GM23248 (cell line): ENCODE results near the gene RPL26. TPM values are rescaled to one million over a fixed set of nuclear protein-coding genes. Genes with fewer than 3 reads are reported as not detected.
"Not testable (repeated sequence)": the region's sequence is repeated elsewhere in the genome, so short reads cannot be mapped to it uniquely, and the experiment has no call there.

Experiments
- DNase-seq: peaks from one replicate; pipeline ENCODE4 v3.0.0-alpha.2; 2015
- H2AFZ ChIP-seq: fragments of 200-600 bp; sonication (generic); 2 replicates; pipeline ENCODE4 v1.6.1; 2016; ENCODE audit warnings: antibody characterized with exemption
- H3F3A ChIP-seq: fragments of 200-600 bp; sonication (generic); 2 replicates; pipeline ENCODE4 v1.6.1; 2016; ENCODE audit warnings: mild to moderate bottlenecking, antibody characterized with exemption, mixed run types; ENCODE audit not compliant: insufficient read depth
- H3K27ac ChIP-seq: fragments of 200-600 bp; sonication (generic); 2 replicates; pipeline ENCODE4 v1.5.1; 2016; ENCODE audit warnings: mild to moderate bottlenecking
- H3K27me3 ChIP-seq: fragments of 200-600 bp; sonication (generic); replicated peaks from 2 replicates; pipeline ENCODE4 v1.6.1; 2016; ENCODE audit warnings: mild to moderate bottlenecking; ENCODE audit not compliant: insufficient read depth
- H3K36me3 ChIP-seq: fragments of 200-600 bp; sonication (generic); 2 replicates; pipeline ENCODE4 v1.6.1; 2016; ENCODE audit warnings: low read depth, mild to moderate bottlenecking
- H3K4me1 ChIP-seq: fragments of 200-600 bp; sonication (generic); 2 replicates; pipeline ENCODE4 v1.6.1; 2016; ENCODE audit warnings: mild to moderate bottlenecking; ENCODE audit not compliant: insufficient read depth
- H3K4me2 ChIP-seq: fragments of 200-600 bp; sonication (generic); one replicate; pipeline ENCODE4 v1.6.1; 2016; ENCODE audit warnings: mild to moderate bottlenecking; ENCODE audit not compliant: unreplicated experiment
- H3K4me3 ChIP-seq: fragments of 200-600 bp; sonication (generic); 2 replicates; pipeline ENCODE4 v1.5.1; 2016; ENCODE audit warnings: mild to moderate bottlenecking
- H3K79me2 ChIP-seq: fragments of 200-600 bp; sonication (generic); 2 replicates; pipeline ENCODE4 v1.6.1; 2016; ENCODE audit warnings: mild to moderate bottlenecking; ENCODE audit not compliant: insufficient read depth
- H3K9ac ChIP-seq: fragments of 200-600 bp; sonication (generic); 2 replicates; pipeline ENCODE4 v1.6.1; 2016; ENCODE audit warnings: mild to moderate bottlenecking
- H3K9me2 ChIP-seq: fragments of 200-600 bp; sonication (generic); 2 replicates; pipeline ENCODE4 v1.6.1; 2016; ENCODE audit warnings: mixed run types, mild to moderate bottlenecking, moderate library complexity; ENCODE audit not compliant: insufficient read depth
- H3K9me3 ChIP-seq: fragments of 200-600 bp; sonication (generic); one replicate; pipeline ENCODE4 v1.6.1; 2017; ENCODE audit warnings: low read depth
- H4K20me1 ChIP-seq: fragments of 200-600 bp; sonication (generic); 2 replicates; pipeline ENCODE4 v1.6.0; 2016; ENCODE audit not compliant: insufficient read depth
- EZH2 ChIP-seq: fragments of 200-600 bp; sonication (generic); IDR thresholded peaks from 2 replicates; pipeline ENCODE4 v1.6.1; 2018; ENCODE audit warnings: antibody characterized with exemption, mild to moderate bottlenecking; ENCODE audit not compliant: insufficient read depth, poor library complexity, severe bottlenecking
- EZH2phosphoT487 ChIP-seq: fragments of 200-600 bp; sonication (generic); IDR thresholded peaks from 2 replicates; pipeline ENCODE4 v1.6.1; 2018; ENCODE audit warnings: antibody characterized with exemption, moderate library complexity, mild to moderate bottlenecking, low read depth; ENCODE audit not compliant: insufficient read depth
- WGBS, 2 experiments: methylation state at CpG; one replicate each; pipeline ENCODE4 v1.1.6; 2015 to 2017; ENCODE audit warnings: low lambda C conversion rate in 2 of 2, low coverage in 1 of 2; ENCODE audit errors: missing lambda C conversion rate in 2 of 2; 5-methylcytosine and 5-hydroxymethylcytosine counted together
- in situ Hi-C: fragments of 300-500 bp; cut with MboI; formaldehyde crosslinking; loops from 2 replicates; pipeline ENCODE4 v1.15.0; 2020
- polyA plus RNA-seq: library from polyadenylated mRNA; unstranded; fragments of >200 nt; fragmentation: Nextera tagmentation; extraction: Ambion mirVana; gene quantifications from 2 replicates; pipeline ENCODE4 v1.2.1, GENCODE V29; 2016
- total RNA-seq: library from RNA; depleted of rRNA; stranded (reverse); fragments of >200 nt; shearing (Covaris generic); gene quantifications from 2 replicates; pipeline ENCODE4 v1.2.3, GENCODE V29; 2014

Gene RPL26
- total and polyA plus RNA-seq, 2 experiments from 2014 or later = 522 to 2,122 TPM

GRCh38 chr17:8397636-8398035 lies 14.6 kb upstream of the RPL26 start, which contains the start of gene RNF222:
Gene RNF222, minus strand, starts transcription at chr17:8397827. Its CDS starts 4,366 bp downstream, at chr17:8393461.
- Histone ChIP-seq H3K4me1 (no peaks in the 10 kb centered on the region), H3K79me2 (no peaks in the 10 kb centered on the region), H3K9ac (no peak within 1 kb of the TSS), H3K27ac (no peak within 1 kb of the TSS), H2AFZ (no peak within 1 kb of the TSS), H4K20me1 (no peaks in the 10 kb centered on the region), H3K36me3 (no peaks in the 10 kb centered on the region), H3K4me3 (no peak within 1 kb of the TSS), H3K9me3 (no peaks in the 10 kb centered on the region), H3K27me3 (peaks cover 13% of the 10 kb centered on the region; the same call in 1 of the 2 replicates), H3K4me2 (no peak within 1 kb of the TSS), H3K9me2 (no peaks in the 10 kb centered on the region), H3F3A (no peaks in the 10 kb centered on the region)
- no peak for TF ChIP-seq EZH2
- no peak for TF ChIP-seq EZH2phosphoT487
- in situ Hi-C loops = no loop called here
- 48 to 50% methylated on average over 13 of the region's 13 CpGs for WGBS, 2 experiments
- DNase-seq = no peak

GRCh38 chr17:8394497-8394896 lies 11.5 kb upstream of the RPL26 start:
- in situ Hi-C loops, H3F3A ChIP-seq, H3K9me3 ChIP-seq, H3K79me2 ChIP-seq, H3K9ac ChIP-seq, H3K9me2 ChIP-seq, H3K27ac ChIP-seq, DNase-seq, H4K20me1 ChIP-seq, H3K4me2 ChIP-seq, H3K4me3 ChIP-seq, H3K4me1 ChIP-seq, H2AFZ ChIP-seq, H3K36me3 ChIP-seq: not testable (repeated sequence)
- H3K27me3 ChIP-seq = peaks cover 13% of the 10 kb centered on the region; the same call in 1 of the 2 replicates
- WGBS, 2 experiments = 64 to 67% methylated on average over 7 to 9 of the region's 9 CpGs

GRCh38 chr17:8393470-8394231 lies 10.7 kb upstream of the RPL26 start:
- Histone ChIP-seq H3K9me3 (no peaks in the 10 kb centered on the region), H3F3A (no peaks in the 10 kb centered on the region), H3K9me2 (no peaks in the 10 kb centered on the region), H4K20me1 (no peaks in the 10 kb centered on the region), H2AFZ (no peak overlapping the region), H3K79me2 (no peaks in the 10 kb centered on the region), H3K36me3 (no peaks in the 10 kb centered on the region), H3K27ac (no peak overlapping the region), H3K27me3 (peaks cover 13% of the 10 kb centered on the region; the same call in 1 of the 2 replicates), H3K4me1 (peaks cover 9% of the 10 kb centered on the region), H3K4me2 (no peak overlapping the region), H3K4me3 (no peak overlapping the region), H3K9ac (no peak overlapping the region)
- no peak for TF ChIP-seq EZH2
- TF ChIP-seq EZH2phosphoT487 = no peak
- DNase-seq = no peak
- WGBS, 2 experiments = 81 to 83% methylated on average over 7 to 8 of the region's 8 CpGs
- in situ Hi-C loops = no loop called here

- peaks cover 13% of the 10 kb centered on the region; the same call in 1 of the 2 replicates for H3K27me3 ChIP-seq
- no peaks in the 10 kb centered on the region for H4K20me1 ChIP-seq
- no peak for TF ChIP-seq EZH2
- no peak for TF ChIP-seq EZH2phosphoT487
- H3K9me3 ChIP-seq = no peaks in the 10 kb centered on the region
- H3K4me2 ChIP-seq = no peak overlapping the region
- no peak overlapping the region for H3K9ac ChIP-seq
- no peaks in the 10 kb centered on the region for H3K9me2 ChIP-seq
- no peak overlapping the region for H2AFZ ChIP-seq
- 85 to 87% methylated on average over 36 to 46 of the region's 46 CpGs for WGBS, 2 experiments
- no peak overlapping the region for H3K4me3 ChIP-seq
- in situ Hi-C loops = no loop called here
- no peaks in the 10 kb centered on the region for H3K36me3 ChIP-seq
- peaks cover 9% of the 10 kb centered on the region for H3K4me1 ChIP-seq
- H3K79me2 ChIP-seq = no peaks in the 10 kb centered on the region
- no peak overlapping the region for H3K27ac ChIP-seq
- DNase-seq = no peak
- H3F3A ChIP-seq = no peaks in the 10 kb centered on the region
These were observed 9.9 kb upstream of the RPL26 start for GRCh38 chr17:8392674-8393469.
